Activated CD8-positive, alpha-beta memory T cell treated with anti-CD3 and anti-CD28 coated beads for 48 hours (primary cell): ENCODE data around the gene TNFAIP3.

Experiments
- DNase-seq, 3 experiments: peaks; one replicate each; pipeline ENCODE4 v3.0.0-alpha.2; 2020; ENCODE audit warnings: low read depth in 2 of 3, low spot score in 2 of 3

The TNFAIP3 gene

GRCh38 chr6:137901454-137901853, 34.4 kb downstream of the TNFAIP3 start:
- DNase-seq, result no peak

GRCh38 chr6:137902699-137903098, 35.6 kb downstream of the TNFAIP3 start:
- DNase-seq, result no peak

GRCh38 chr6:137903274-137903932, 36.3 kb downstream of the TNFAIP3 start:
- DNase-seq, result no peak

- DNase-seq, result peak in 1 of 3 experiments; percentile 24
These were observed 37.1 kb downstream of the TNFAIP3 start for GRCh38 chr6:137903933-137904821.

- peak; percentile 51 to 74 (median 55) for DNase-seq
These were observed 38.0 kb downstream of the TNFAIP3 start for GRCh38 chr6:137904822-137905617.

GRCh38 chr6:137906020-137906472, 39.0 kb downstream of the TNFAIP3 start:
- no peak for DNase-seq

GRCh38 chr6:137907170-137907569, 40.1 kb downstream of the TNFAIP3 start:
- DNase-seq, result no peak

GRCh38 chr6:137909533-137909932, 42.5 kb downstream of the TNFAIP3 start:
- DNase-seq, result no peak

GRCh38 chr6:137910424-137910834, 43.4 kb downstream of the TNFAIP3 start:
- no peak for DNase-seq

GRCh38 chr6:137910843-137911456, 43.9 kb downstream of the TNFAIP3 start:
- no peak for DNase-seq

GRCh38 chr6:137911675-137912191, 44.7 kb downstream of the TNFAIP3 start:
- no peak for DNase-seq

- no peak for DNase-seq
These were observed 45.8 kb downstream of the TNFAIP3 start for GRCh38 chr6:137912813-137913212.

GRCh38 chr6:137913434-137913833, 46.4 kb downstream of the TNFAIP3 start:
- DNase-seq, result no peak

- DNase-seq, result no peak
These were observed 47.0 kb downstream of the TNFAIP3 start for GRCh38 chr6:137913996-137914529.

- no peak for DNase-seq
These were observed 47.6 kb downstream of the TNFAIP3 start for GRCh38 chr6:137914530-137915193.

- no peak for DNase-seq
These were observed 48.7 kb downstream of the TNFAIP3 start for GRCh38 chr6:137915790-137916189.

GRCh38 chr6:137917551-137918325, 50.7 kb downstream of the TNFAIP3 start:
- no peak for DNase-seq

GRCh38 chr6:137919502-137919823, 52.4 kb downstream of the TNFAIP3 start:
- no peak for DNase-seq
